NT2/D1 (cell line): ENCODE measurements around the gene CDC14B.

Experiments used
- DNase-seq: peaks from one replicate; pipeline ENCODE4 v3.0.0-alpha.2; 2011; ENCODE audit warnings: low read depth, low spot score
- H3K27me3 ChIP-seq: 2 replicates; pipeline ENCODE4 v1.6.0; 2011; ENCODE audit warnings: mild to moderate bottlenecking; ENCODE audit not compliant: insufficient read length, insufficient read depth
- H3K36me3 ChIP-seq: 2 replicates; pipeline ENCODE4 v1.6.1; 2011; ENCODE audit warnings: mild to moderate bottlenecking, low read length, mixed read lengths; ENCODE audit not compliant: insufficient read depth, insufficient read length
- H3K4me1 ChIP-seq: 2 replicates; pipeline ENCODE4 v1.5.1; 2011; ENCODE audit not compliant: insufficient read depth, insufficient read length
- H3K4me3 ChIP-seq: 2 replicates; pipeline ENCODE4 v1.5.1; 2011; ENCODE audit warnings: low read depth; ENCODE audit not compliant: insufficient read length
- H3K9ac ChIP-seq: 2 replicates; pipeline ENCODE4 v1.6.0; 2011; ENCODE audit warnings: low read depth; ENCODE audit not compliant: insufficient read length
- H3K9me3 ChIP-seq: 2 replicates; pipeline ENCODE4 v1.5.1; 2011; ENCODE audit warnings: mild to moderate bottlenecking, low read length; ENCODE audit not compliant: insufficient read depth
- SUZ12 ChIP-seq: IDR thresholded peaks from 2 replicates; pipeline ENCODE4 v1.6.1; 2011; ENCODE audit not compliant: insufficient read length, insufficient read depth; ENCODE audit errors: extremely low read depth
- YY1 ChIP-seq: IDR thresholded peaks from 2 replicates; pipeline ENCODE4 v1.6.1; 2011; ENCODE audit not compliant: insufficient read length, insufficient read depth
- ZNF274 ChIP-seq: IDR thresholded peaks from 2 replicates; pipeline ENCODE4 v1.6.1; 2011; ENCODE audit warnings: mild to moderate bottlenecking, low read depth, low read length

The CDC14B gene

GRCh38 chr9:96484521-96484931 is 135.1 kb downstream of the CDC14B start:
- no peaks in the 10 kb centered on the region for H3K9me3 ChIP-seq
- no peaks in the 10 kb centered on the region for H3K27me3 ChIP-seq
- no peaks in the 10 kb centered on the region for H3K4me1 ChIP-seq
- H3K9ac ChIP-seq = no peak overlapping the region
- no peak overlapping the region for H3K4me3 ChIP-seq
- TF ChIP-seq ZNF274 (no peak), YY1 (no peak), SUZ12 (no peak)
- DNase-seq = no peak
- H3K36me3 ChIP-seq = peaks cover 51% of the 10 kb centered on the region

DNA sequence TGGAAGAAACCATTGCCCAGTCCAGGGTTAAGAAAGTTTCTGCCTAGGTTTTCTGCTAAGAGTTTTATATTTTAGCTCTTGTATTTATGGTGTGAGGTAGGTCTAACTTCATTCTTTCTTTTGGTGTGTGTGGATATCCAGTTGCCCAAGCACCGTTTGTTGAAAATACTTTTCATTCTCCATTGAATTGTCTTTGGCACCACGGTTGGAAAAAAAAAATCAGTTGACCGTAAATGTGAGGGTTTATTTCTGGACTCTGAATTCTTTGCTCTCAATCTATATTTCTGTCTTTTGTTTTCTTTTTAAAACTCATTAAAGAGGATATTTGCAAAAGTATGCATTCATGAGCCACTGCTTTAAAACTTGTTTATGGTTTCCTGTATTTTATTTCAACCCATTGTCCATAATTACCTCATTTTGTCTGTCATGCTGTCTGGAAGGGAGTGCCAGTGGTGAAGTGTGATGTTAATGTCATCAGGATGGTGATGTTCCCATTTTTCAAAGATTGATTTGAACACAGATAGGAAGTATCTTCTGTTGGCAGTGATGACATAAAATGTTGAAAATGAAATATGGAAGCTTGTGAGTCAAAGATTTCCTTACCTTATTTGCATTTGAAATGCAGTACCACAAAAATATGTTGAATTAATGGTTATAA is 135.8 kb downstream of the CDC14B start:
- Histone ChIP-seq H3K4me1 (no peaks in the 10 kb centered on the region), H3K4me3 (no peak overlapping the region), H3K27me3 (no peaks in the 10 kb centered on the region), H3K9me3 (no peaks in the 10 kb centered on the region), H3K36me3 (peaks cover 44% of the 10 kb centered on the region), H3K9ac (no peak overlapping the region)
- TF ChIP-seq SUZ12 (no peak), YY1 (no peak), ZNF274 (no peak)
- no peak for DNase-seq

DNA sequence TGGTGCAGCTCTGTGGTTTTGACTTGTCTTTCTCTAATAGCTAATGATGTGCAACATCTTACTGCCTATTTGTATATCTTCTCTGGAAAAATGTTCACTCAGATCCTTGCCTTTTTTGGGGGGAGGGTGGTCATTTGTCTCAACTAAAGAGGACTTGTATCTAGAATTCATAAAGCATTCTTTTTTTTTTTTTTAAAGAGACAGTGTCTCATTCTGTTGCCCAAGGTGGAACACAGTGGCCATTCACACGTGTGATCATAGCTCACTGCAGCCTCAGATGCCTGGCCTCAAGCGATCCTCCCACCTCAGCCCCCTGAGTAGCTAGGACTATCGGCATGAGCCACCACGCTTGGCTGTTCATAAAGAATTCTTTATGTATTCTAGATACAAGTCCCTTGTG is 136.4 kb downstream of the CDC14B start:
- Histone ChIP-seq H3K4me3 (no peak overlapping the region), H3K9me3 (no peaks in the 10 kb centered on the region), H3K4me1 (no peaks in the 10 kb centered on the region), H3K36me3 (peaks cover 37% of the 10 kb centered on the region), H3K27me3 (no peaks in the 10 kb centered on the region), H3K9ac (no peak overlapping the region)
- no peak for TF ChIP-seq SUZ12
- TF ChIP-seq YY1 = no peak
- TF ChIP-seq ZNF274 = no peak
- DNase-seq = no peak

- Histone ChIP-seq H3K9ac (no peak overlapping the region), H3K4me3 (no peak overlapping the region), H3K9me3 (no peaks in the 10 kb centered on the region), H3K27me3 (no peaks in the 10 kb centered on the region), H3K36me3 (peaks cover 30% of the 10 kb centered on the region), H3K4me1 (no peaks in the 10 kb centered on the region)
- DNase-seq = no peak
- TF ChIP-seq YY1 = no peak
- TF ChIP-seq ZNF274 = no peak
- no peak for TF ChIP-seq SUZ12
These were observed 137.2 kb downstream of the CDC14B start for GRCh38 chr9:96482476-96482875.

DNA sequence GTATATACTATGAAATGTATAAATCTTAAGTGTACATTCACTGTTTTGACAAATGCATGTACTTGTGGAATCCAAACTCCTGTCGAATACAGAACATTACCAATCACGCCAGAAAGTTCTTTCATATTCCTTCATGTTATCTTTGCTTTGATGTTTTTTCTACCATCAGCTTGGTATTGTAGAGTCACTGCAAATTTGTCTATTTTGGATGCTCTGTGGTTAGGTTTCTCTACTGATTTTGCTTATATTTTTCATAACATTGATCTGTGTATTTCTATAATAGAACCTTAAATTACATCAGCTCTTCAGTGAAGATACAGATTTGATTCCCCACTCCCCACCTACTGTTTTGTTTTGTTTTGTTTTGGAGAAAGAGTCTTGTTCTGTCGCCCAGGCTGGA is 138.9 kb downstream of the CDC14B start:
- H3K4me1 ChIP-seq = no peaks in the 10 kb centered on the region
- peaks cover 23% of the 10 kb centered on the region for H3K36me3 ChIP-seq

GRCh38 chr9:96478829-96479371 is 140.7 kb downstream of the CDC14B start:
- no peak for TF ChIP-seq YY1
- Histone ChIP-seq H3K4me3 (no peak overlapping the region), H3K9me3 (no peaks in the 10 kb centered on the region), H3K4me1 (no peaks in the 10 kb centered on the region), H3K36me3 (peaks cover 22% of the 10 kb centered on the region), H3K27me3 (no peaks in the 10 kb centered on the region), H3K9ac (no peak overlapping the region)
- DNase-seq = no peak

More for the DNA sequence above, 138.9 kb downstream of the CDC14B start:
- no peaks in the 10 kb centered on the region for H3K9me3 ChIP-seq
- no peak for DNase-seq
- TF ChIP-seq ZNF274 (no peak), YY1 (no peak), SUZ12 (no peak)
- no peak overlapping the region for H3K4me3 ChIP-seq
- H3K9ac ChIP-seq = no peak overlapping the region
- H3K27me3 ChIP-seq = no peaks in the 10 kb centered on the region

DNA sequence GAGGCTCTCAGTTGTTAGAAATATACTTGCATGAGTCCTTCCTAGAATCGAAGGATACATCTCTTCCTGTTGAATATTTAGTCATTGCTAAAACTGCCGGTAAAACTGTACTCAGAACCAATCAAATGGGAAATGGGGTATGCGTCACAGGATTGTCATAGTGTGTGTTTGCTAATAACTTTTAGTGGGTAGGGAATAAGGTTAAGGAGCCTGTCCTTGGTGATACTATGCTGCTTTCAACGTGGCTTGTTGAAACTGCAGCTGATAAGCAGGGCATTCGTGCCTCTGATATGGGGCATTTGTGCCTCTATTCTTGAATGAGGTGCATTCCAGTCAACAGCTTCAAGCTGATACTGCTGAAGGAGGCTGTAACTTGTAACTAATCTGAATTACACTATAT is 143.1 kb downstream of the CDC14B start:
- H3K4me3 ChIP-seq = no peak overlapping the region
- H3K9me3 ChIP-seq = no peaks in the 10 kb centered on the region
- H3K9ac ChIP-seq = no peak overlapping the region
- H3K4me1 ChIP-seq = no peaks in the 10 kb centered on the region
- no peaks in the 10 kb centered on the region for H3K27me3 ChIP-seq
- H3K36me3 ChIP-seq = peaks cover 41% of the 10 kb centered on the region
- no peak for DNase-seq
- TF ChIP-seq SUZ12 (no peak), YY1 (no peak), ZNF274 (no peak)
